NK-92 (cell line): Measurements from ENCODE around the gene BBS4.

Source experiments
- DNase-seq: peaks from one replicate; lab custom pipeline; 2025; ENCODE audit not compliant: unreplicated experiment; lab: John Stamatoyannopoulos, UW

Gene BBS4

DNA sequence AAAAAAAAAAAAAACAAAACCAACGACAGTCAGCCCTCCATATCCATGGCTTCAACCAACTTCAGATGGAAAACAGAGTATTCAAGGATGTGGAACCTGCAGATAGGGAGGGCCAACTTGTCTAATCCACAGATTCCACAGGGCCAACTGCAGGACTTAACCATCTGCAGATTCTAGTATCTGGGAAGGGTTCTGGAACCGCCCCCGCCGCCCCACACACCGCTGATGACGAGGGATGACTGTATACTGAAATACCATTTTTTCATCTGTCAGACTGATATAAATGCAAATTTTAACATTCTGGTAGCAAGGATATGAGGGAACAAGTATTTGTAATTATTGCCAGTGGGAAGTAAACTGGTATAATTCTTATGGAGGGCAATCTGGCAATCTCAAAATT is 68.1 kb downstream of the BBS4 start:
- no peak for DNase-seq

DNA sequence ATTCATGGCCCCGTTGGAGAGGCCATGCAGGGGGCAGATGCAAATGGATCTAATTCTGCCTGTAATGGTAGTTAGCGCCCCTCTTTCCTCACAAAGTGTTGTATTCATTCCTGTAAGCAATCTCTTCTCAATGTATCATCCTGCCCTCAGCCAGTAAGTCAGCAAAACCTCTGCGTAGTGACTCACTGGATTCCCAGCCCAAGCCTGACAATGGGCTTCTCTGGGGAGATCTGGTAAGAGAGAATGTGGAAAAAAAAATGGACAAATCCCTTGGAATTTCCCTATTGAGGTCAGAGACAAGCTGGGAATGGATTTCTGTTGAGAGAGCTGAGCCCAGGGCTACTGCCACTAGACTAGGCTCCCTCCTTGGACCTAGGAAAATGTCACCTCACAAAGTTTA is 72.2 kb downstream of the BBS4 start:
- DNase-seq, result no peak

DNA sequence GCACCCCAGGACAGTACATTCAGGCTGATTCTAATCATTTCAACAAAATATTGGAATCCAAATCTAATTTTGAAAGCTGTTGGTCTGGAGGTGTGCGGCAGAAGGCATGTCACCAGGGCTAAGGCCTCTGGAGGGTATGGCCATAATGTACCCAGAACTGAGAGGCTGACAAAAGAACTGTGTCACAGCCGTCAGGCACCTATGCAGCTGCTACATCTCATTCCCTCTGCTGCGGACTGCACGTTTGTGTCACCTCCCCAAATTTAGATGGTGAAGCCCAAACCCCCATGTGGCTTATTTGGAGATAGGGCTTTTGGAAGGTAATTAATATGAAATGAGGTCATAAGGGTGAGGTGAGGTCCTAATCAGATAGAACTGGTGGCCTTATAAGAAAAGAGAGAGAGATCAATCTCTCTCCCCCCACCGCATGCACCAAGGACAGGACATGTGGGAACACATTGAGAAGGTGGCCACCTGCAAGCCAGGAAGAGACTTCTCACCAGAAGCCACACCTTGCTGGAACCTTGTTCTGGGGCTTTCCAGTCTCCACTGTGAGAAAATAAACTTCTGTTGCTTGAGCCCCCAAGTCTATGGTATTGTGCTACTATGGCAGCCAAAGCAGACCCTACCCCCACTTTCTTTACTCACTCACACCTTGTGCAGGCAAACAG is 74.7 kb downstream of the BBS4 start:
- DNase-seq, result no peak

DNA sequence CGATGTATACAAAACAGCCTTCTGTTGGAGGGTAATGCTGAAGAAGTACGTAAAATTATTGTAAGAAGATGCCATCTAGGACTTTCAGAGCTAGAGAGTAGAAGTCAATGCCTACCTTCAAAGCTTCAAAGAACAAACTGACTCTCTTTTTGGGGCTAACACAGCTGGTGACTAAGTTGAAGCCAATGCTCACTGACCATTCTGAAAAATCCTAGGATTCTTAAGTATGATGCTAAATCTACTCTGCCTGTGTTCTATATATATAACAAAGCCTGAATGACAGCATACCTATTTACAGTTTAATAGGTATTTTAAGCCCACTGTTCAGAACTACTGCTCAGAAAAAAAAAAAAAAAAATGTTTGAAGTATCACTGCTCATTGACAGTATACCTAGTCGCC is 78.6 kb downstream of the BBS4 start:
- DNase-seq, result no peak

DNA sequence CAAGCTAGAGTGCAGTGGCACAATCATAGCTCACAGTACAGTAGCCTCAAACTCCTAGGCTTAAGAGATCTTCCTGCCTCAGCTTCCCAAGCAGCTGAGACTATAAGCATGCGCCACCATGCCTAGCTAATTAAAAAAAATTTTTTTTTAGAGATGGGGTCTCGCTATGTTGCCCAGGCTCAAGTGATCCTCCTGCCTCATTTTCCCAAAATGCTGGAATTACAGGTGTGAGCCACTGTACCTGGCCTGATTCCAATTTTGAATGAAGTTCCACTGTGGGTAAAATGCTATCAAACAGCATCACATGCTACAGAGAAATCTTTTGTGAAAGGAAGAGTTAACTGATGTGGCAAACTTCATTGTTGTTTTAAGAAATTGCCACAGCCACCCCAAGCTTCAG is 80.0 kb downstream of the BBS4 start:
- DNase-seq, result no peak

DNA sequence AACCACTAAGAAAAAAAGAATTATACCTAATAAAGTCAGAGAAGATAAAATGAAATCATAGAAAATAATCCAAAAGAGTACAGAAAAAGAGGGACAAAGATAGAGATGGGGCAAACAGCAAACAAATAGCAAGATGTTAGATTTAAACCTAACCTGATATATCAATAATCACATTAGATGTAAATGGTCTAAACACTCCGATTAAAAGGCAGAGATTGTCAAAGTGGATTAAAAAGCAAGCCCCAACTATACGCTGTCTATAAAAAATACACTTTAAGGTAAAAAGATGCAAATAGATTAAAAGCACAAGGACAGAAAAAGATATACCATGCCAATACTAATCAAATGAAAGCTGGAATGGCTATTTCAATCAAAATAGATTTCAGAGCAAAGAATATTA is 80.8 kb downstream of the BBS4 start:
- DNase-seq, result no peak

DNA sequence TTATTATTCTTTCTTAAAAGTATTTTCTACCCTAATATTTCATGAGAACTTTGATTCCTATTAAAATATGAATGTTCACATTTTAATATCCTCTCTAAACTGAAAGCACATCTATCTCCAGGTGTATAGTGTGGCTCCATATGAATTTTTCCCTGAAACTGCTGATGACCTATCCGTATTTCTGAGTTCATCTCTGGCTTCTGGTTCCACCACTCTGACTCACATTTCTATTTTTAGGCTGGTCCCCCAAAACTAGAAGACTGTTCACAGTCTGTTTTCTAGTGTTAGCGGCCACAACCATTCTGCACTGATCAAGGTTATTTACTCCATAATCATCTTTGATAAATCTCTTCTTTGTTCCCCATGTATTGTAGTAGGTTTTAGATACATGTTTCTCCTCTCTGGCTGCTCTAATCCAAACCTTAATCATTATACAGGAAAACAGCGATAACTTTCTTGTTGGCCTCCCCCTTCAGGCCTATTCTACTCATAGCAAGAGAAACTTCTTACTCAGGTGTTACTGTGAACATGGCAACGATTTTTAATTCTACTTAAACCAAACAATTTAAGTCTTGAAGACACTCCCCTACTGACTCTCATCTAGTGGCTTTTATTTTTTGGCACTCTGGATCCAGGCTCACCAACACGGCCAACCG is 84.8 kb downstream of the BBS4 start:
- no peak for DNase-seq

DNA sequence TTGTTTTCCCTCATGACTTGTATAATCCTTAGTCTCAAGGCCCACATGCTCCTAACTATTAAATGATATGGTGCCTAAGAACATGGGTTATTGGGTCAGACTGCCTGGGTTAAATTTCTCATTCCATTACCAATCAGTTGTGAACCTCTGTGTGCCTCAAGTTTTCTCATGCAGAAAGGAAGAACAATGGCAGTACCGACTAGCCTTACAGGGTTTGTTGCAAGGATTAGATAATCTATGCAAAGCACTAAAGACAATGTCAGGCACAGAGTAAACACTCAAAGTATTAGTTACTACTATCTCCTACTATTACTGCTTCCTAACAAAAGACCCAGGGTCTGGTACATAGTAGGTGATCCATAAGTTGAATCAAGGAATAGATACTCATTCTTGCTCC is 85.3 kb downstream of the BBS4 start:
- no peak for DNase-seq

DNA sequence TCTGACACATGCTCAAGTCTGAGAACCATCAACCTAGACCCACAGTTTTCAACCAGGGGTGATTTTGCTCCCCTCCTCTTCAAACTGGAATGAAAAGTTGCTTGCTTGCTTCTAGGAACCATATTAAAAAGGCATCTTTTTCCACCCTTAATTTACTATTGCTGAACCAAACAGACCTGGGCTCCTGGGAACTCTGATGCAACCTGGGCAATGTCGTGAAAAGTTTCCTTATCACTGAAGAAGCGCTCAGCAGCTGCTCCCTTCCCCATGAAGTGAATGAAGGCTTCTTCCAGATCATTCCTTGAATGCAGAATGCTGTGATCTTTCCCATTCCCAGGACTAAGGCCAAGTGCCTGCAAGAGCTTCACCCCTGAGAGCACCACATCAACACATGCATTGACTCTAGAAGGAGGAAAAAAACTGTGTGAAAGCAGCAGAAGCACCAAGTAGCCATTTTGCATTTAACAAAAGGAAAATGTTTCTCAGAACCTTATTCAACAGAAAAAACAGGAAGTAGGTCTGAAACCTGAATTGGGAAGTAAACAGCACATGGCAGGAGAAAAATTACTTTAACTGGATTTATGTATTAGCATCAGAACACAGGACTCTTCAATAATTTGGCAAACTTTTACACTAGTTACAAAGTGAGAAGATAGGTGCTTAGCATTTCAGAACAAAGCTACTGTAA is 88.8 kb downstream of the BBS4 start:
- DNase-seq, result no peak

DNA sequence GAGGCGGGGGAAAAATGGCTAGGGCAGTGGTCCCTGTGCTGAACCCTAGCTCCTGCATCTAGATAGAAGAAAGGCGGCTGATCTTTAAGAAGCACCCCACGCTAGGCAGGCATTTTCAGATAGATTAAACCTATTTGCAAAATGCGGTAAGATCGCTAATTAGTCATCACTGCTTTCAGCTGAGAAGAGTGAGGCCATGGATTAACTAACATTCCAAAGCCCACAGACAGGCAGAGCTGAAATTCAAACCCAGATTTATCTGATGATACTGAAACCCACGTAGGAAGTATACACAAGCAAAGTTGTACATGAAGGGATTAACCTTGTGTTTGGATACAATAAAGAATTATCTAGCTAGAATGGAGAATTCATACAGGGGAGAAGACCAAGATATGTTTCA is 92.8 kb downstream of the BBS4 start:
- DNase-seq, result no peak

DNA sequence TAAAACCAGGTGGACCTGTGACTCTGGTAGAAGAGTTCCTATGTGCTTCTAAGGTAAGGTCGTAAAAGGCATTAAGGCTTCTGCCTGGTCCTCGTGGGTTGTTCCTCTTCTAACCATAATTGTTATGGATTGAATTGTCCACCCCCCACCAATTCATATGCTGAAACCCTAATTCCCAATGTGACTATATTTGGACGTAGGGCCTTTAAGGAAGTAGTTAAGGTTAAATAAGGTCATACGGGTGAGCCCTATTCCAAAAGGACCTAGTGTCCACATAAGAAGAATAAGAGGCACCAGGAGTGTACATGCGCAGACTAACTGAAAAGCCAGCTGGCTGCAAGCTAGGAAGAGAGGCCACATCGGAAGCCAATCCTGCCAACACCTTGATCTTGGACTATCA is 95.6 kb downstream of the BBS4 start:
- DNase-seq, result no peak

DNA sequence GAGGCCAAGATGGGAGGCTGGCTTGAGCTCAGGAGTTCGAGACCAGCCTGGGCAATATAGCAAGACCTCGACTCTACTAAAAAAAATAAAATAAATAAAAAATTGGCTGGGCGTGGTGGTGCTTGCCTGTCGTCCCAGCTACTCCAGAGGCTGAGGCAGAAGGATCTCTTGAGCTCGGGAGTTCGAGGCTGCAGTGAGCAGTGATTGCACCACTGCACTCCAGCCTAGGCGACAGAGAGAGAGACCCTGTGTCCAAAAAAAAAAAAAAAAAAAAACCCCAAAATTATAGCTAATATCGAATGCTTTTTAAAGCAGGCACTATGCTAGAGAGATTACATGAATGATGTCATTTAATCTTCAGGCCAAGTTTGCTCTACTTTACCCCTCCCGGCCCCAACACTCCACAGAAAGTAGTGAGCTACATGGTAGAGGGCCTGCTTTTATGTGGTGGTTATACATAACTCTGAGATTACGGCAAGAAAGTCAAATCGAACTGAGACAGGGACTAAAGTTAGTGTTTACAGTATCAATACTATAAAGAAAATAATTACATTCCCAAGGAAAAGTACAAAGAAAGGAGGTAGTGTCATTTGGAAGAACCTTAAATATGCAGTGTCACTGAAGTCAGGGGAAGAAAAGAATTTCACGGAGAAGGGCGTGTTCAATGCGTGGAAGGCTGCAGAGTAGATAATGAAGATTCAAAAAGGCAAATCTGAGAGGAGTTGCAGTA is 96.4 kb downstream of the BBS4 start:
- no peak for DNase-seq

DNA sequence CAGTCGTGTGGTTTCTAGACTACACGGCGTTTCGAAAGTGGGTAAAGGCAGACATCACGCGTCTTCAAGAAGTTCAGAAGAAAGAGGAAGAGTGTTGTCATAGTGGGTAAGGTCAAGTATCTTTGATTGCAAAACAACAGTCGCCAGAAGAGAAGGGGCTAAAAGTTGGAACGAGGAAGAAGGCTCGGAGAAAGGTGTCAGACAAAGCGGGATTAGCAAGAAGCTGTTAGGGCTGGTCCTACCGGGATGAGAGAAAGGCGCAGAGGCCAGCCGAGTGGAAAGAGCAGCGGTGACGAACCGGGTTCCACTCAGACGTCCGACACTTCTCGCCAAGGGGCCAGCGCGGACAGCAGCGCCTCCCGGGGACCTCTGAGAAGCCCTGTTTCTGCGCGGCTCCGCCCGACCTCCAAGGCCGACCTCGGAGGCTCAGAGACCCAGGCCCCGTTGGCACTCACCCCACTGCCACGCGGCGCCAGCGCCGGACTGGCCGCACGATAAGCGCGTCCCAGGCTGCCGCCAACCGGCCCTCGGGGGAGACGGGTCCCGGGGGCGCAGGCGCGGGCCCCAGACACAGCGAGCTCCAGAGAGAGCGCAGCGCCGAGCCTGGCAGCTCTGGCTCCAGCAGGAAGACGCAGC is 97.1 kb downstream of the BBS4 start:
- DNase-seq, result no peak

DNA sequence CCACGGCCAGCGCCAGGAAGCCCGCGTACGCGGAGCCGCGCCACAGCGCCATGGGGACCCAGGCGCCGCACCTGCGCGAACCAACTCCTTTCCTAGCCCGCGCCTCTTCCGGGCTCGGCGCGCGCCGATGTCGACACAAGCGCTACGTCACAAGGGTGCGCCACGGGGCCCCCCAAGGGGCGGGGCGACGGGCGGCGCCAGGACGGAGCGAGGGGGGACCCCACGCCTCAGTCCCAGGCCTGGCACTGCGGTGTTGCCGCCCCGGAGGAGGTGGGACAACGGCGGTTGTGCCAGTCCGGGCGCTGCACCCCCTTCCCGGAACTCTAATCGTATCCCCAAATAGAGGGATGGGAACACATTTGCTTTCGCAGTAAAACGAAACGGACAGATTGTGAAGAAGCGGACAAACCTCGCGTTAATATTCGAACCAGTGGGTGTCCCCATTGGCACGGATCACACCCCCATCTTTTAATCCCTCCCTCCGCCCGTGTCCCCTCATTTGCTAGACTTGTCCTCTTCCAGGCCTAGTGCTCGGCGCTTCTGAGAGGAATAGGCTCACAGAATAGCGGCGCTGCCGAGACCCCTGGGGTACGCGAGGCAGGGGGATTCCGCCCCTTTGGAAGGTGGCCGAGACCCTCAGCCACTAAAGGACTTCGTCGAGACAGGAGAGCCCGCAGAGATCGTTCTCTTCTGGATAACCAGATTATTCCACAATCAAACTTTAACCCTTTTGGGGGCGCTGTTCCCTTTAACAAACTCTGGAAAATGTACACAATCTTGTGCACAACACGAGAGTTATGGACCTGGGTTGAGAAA is 97.8 kb downstream of the BBS4 start, which contains the start of gene ADPGK:
Gene ADPGK (minus strand): TSS at position 119 of the 816 bp plus-strand sequence. CDS start 67 bp downstream, at position 52.
- peak; percentile 74 for DNase-seq

DNA sequence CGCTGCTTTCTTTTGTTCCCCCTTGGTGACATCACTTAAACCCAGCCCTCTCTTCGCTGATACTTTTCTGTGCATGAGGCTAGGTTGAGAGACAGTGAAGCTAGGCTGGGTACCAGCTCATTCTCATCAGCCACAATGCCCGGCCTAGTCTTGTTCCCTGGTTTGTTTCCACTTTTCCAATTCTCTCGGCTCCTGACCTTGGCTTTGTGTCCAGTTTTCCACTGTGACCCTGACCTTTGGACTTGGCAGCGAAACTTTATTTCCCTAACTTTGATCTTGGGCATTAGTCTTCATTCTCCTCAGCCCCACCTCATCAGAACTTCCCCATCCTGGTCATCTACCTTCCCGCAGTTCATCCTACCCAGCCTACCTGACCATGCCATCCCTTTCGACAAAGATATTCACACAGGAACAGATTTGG is 98.5 kb downstream of the BBS4 start:
- no peak for DNase-seq

DNA sequence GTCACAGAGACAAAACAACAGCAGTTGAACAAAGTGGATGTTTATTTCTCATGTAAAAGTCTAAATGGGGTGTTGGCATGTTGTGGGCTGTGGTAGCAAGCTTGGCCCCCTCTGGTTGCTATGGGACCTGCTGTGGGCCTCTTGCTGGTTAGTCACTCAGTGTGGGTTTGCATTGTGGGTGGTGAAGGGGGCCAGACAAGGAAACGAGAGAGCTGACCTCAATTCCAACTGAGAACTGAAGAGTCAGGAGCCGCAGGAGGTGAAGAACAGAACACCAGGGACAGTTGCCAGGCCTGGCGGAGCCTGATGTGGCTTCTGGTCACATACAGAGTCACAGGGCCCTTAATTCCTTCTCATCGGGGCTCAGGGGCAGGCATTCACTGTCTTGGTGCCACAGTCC is 99.4 kb downstream of the BBS4 start:
- no peak for DNase-seq

DNA sequence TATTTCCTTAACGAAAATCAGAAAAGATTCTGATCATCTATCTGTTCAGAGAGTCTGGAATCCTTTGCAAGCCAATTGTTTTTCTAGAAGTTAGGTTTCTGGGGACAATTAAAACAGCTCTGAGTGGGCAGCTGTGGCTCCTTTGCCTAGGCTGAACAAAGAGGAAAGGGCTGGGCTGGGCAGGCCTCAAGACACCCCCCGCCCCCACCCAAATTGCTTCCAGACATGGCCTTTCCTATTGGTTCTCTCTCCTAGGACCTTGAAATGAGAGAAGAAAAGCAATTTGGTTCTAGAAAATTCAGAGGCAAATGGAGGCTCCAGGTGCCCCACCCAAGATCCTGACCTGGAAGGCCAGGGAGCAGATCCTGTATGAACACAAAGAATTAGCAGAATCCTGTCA is 99.8 kb downstream of the BBS4 start:
- DNase-seq, result no peak

DNA sequence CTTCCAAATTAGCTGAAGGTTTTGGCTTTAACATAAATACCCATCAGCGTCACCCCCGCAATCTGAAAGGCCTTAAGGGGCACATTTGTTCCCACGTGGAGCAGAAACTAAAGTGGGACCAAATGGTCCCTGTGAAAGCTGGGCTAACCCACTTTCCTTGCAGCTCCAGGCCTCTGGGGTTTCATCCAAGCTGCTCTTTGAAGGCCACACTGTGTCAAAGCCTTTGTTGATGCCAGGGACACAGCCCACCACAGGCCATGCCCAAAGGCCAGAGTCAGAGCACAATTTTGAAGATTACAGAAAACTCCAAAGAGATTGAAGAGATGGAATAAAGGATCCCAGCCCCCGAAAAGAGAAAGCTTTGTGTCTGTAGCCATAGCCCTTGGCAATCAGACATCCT is 100.2 kb downstream of the BBS4 start:
- no peak for DNase-seq

DNA sequence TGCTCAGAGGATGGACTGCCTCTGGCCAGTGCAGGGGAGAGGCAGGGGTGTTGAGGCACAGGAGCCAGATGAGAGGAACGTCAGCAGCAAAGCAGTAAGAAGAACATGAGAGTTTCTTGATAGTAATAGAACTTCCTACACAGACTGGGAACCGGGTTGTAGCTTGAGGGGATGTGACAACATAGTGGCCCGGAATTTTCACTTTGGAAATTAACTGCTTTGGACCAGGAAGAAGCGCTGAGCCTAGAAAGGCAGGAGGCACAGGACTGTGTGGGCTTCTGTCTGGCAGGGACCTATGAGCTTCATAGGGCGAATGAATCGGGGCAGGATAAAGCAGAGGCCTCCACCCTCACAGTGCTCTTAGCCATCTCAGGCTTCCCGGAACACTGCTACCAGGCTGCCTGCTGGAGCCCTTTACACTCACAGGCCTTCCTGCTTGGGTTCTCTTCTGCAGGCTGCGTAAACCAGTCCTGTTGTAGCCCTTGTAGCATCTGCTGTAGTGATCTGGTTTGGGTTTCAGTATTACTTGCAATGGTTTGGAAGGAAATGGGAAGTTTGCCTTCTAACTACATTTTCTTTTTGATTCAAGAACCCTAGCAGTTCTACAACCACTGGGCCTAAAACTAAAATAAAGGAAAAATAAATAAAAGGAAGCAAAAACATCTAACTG is 100.8 kb downstream of the BBS4 start:
- no peak for DNase-seq

DNA sequence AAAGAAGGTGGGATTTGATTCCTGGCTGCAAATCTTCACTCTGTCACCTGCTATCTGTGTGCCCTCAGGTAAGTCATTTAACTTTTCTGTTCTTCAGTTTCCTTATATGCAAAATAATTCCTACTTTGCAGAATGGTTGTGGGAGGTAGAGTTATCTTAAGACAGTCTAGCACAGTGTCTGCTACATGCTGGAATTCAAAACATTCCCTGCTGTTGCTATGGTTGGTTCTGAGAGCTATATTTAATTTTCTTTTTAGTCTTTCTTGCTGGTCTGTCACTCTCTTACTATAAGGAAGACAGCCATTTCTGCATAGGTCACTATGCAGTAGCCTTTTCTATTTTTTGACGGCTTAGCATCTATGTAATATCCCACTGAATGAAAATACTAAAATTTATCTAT is 101.5 kb downstream of the BBS4 start:
- DNase-seq, result no peak
